ENCODE data around the gene MAPK8.

MAPK8 gene

DNA sequence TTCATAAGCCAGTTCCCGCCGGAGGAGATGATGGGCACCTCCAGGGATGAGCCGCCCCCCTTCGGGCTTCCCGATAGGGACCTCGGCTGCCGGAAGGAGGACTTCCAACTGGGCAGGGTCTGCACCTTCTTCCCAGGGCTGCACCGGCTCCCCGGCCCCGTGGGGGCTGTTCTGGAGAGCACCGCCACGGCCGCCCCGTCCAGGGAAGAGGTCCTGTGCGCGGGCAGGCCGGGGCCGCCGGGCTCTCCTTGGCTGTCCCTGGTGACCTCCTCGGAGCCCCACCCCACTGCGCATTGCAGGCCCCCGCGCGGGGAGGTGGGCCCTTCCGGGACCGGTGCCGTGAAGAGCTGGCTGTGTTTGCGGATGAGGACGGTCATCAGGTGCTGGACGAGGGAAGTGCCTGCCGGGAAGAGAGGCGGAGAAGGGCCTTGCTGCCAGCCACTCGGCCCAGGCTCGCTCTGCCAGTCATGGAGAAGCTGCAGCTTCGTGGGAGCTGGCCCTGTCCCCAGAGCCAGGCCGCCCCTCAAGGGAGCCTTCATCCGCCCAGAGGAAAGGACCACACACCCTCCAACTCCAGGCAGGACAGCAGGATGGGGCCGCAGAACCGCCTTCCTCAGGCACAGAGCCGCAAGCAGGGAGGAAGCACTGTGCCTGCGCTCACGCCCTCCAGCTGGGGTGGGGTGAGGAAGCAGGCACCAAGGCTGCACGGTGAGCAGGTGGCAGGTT is 144.4 kb downstream of the MAPK8 start:
- TF ChIP-seq, protein P1, sequence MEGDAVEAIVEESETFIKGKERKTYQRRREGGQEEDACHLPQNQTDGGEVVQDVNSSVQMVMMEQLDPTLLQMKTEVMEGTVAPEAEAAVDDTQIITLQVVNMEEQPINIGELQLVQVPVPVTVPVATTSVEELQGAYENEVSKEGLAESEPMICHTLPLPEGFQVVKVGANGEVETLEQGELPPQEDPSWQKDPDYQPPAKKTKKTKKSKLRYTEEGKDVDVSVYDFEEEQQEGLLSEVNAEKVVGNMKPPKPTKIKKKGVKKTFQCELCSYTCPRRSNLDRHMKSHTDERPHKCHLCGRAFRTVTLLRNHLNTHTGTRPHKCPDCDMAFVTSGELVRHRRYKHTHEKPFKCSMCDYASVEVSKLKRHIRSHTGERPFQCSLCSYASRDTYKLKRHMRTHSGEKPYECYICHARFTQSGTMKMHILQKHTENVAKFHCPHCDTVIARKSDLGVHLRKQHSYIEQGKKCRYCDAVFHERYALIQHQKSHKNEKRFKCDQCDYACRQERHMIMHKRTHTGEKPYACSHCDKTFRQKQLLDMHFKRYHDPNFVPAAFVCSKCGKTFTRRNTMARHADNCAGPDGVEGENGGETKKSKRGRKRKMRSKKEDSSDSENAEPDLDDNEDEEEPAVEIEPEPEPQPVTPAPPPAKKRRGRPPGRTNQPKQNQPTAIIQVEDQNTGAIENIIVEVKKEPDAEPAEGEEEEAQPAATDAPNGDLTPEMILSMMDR (conservative IDR thresholded peaks at IDR 0.05) = no peak
- TF ChIP-seq ZFX (IDR thresholded peaks at IDR 0.05) = no peak

DNA sequence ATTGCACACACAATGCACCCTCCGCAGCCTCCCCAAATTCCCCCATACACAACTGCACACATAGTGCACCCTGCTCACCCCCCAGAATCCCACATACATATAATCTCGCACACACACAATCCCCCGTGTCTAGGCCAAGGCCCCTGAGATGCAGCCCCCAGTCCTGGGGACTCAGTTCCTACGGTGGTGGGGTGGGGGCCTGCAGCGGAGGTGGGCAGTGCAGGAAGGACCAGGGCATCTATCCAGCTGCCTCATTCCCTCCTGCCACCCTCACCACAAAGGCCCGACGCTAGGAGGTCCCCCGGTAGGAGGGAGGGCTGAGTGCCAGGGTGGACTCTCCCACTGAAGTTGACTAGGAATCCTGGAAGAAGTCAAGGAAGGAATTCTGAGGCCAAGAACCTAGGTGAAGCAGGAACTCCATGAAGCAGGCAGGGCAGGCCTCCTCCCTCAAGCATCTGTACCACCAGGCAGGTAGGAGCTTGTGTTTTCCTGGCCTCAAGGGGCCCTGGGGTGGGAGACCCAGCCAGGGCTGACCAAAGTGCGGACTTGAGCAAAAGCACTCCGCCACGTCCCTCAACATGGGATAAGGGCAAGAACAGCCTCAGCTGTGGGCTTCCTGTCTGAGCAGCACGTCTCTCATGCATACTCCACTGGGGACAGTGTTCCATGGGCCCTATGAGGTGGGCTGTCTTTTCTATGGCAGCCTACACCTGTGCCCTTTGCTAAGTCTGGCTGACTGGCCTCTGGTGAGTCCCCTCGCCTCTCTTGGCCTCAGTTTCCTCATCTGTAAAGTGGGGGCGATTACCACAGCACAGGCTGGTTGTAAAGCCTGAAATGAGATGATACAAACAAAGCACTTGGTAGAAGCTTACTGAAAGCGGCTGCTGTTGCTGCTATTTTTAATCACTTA is 145.7 kb downstream of the MAPK8 start:
- TF ChIP-seq, protein P1 (conservative IDR thresholded peaks at IDR 0.05) = no peak
- no peak for TF ChIP-seq ZFX (IDR thresholded peaks at IDR 0.05)
- no peak overlapping the region for H3K27ac ChIP-seq

More for the DNA sequence above, 144.4 kb downstream of the MAPK8 start:
- H3K27ac ChIP-seq = no peak overlapping the region

DNA sequence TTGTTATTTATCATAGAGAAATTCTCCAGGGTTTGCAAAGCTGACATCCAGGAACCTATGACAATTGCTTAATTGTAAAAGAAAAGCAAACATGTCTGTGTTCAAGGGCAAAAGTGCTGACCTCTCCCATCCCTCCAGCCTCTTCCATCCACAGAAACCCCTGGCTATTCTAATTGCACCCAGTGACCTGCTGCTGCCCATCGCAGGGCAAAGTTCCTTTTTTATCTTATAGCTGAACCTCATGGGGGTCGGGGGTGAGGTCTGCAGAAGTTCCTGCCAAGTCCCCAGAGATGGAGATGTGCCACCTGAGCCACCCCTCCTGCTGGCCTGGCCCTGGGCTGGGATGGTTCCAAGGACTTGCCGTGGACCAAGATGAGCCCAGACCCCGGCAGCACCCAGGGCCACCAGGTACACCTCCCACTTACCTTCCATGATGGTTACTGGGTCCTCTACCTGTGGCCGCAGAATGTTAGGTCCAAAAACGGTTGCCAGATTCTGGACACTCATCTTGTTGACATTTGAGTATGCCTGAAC is 146.5 kb downstream of the MAPK8 start:
- TF ChIP-seq, protein P1 (conservative IDR thresholded peaks at IDR 0.05) = no peak
- TF ChIP-seq ZFX (IDR thresholded peaks at IDR 0.05) = no peak
- no peak overlapping the region for H3K27ac ChIP-seq

GRCh38 chr10:48453451-48454301 is 147.2 kb downstream of the MAPK8 start:
- TF ChIP-seq, protein P1 (conservative IDR thresholded peaks at IDR 0.05) = no peak
- TF ChIP-seq ZFX (IDR thresholded peaks at IDR 0.05) = no peak
- H3K27ac ChIP-seq = no peak overlapping the region

GRCh38 chr10:48454302-48455054 is 148.0 kb downstream of the MAPK8 start:
- no peak overlapping the region for H3K27ac ChIP-seq
- TF ChIP-seq, protein P1 (conservative IDR thresholded peaks at IDR 0.05) = no peak
- TF ChIP-seq ZFX (IDR thresholded peaks at IDR 0.05) = no peak

DNA sequence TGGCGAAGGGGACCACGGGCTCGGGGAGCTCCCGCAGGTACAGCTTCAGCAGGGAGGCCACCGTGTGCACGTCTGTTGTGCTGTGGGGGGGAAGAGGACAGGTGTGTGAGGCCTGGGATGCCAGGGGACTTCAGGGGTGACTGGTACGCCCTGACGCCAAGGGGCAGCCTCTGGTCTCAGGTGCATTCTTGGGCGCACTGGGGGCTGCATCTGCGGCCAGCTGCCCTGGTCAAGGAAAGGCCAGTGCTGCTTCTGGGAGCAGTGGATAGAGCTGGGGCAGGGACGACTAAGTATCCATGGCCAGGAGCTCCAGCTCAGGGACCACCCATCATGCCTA is 148.5 kb downstream of the MAPK8 start:
- no peak overlapping the region for H3K27ac ChIP-seq
- TF ChIP-seq ZFX (IDR thresholded peaks at IDR 0.05) = no peak
- TF ChIP-seq, protein P1 (conservative IDR thresholded peaks at IDR 0.05) = no peak
